H1 (cell line): ENCODE measurements around the gene TRA2A.

ENCODE experiments used
- BRCA1 ChIP-seq: IDR thresholded peaks from 2 replicates; pipeline ENCODE4 v1.6.1; 2012; ENCODE audit warnings: low read depth, low read length, improper control_type of control experiment
- CTCF ChIP-seq, 3 experiments: IDR thresholded peaks; 1 replicate in 2 of 3; 2 replicates in 1 of 3; pipeline versions ENCODE4 v1.5.1 to v1.6.1; 2011; ENCODE audit warnings: low read length in 3 of 3, mild to moderate bottlenecking in 3 of 3, inconsistent platforms in 2 of 3, low read depth in 1 of 3, moderate library complexity in 1 of 3; ENCODE audit not compliant: insufficient read depth in 1 of 3; ENCODE audit errors: control extremely low read depth in 1 of 3
- E2F6 ChIP-seq: IDR thresholded peaks from 2 replicates; pipeline ENCODE4 v1.6.1; 2012; ENCODE audit warnings: inconsistent platforms
- EP300 ChIP-seq, 2 experiments: IDR thresholded peaks; 1 replicate in 1 of 2; 2 replicates in 1 of 2; pipeline ENCODE4 v1.6.1; 2011 to 2012; ENCODE audit warnings: low read depth in 2 of 2, low read length in 2 of 2, mild to moderate bottlenecking in 2 of 2, borderline replicate concordance in 1 of 2, inconsistent platforms in 1 of 2, moderate library complexity in 1 of 2
- POLR2A ChIP-seq, 2 experiments: IDR thresholded peaks; 1 replicate in 1 of 2; 2 replicates in 1 of 2; pipeline ENCODE4 v1.6.1; 2011; ENCODE audit warnings: low read depth in 2 of 2, low read length in 2 of 2, mild to moderate bottlenecking in 2 of 2; ENCODE audit errors: control extremely low read depth in 1 of 2
- POLR2AphosphoS5 ChIP-seq: IDR thresholded peaks from 2 replicates; pipeline ENCODE4 v1.6.1; 2011; ENCODE audit warnings: low read depth, low read length
- RFX5 ChIP-seq: IDR thresholded peaks from 2 replicates; pipeline ENCODE4 v1.6.1; 2011; ENCODE audit warnings: low read depth, low read length, improper control_type of control experiment, borderline replicate concordance
- SP1 ChIP-seq: IDR thresholded peaks from 2 replicates; pipeline ENCODE4 v1.6.1; 2011; ENCODE audit warnings: low read depth, low read length

DNA sequence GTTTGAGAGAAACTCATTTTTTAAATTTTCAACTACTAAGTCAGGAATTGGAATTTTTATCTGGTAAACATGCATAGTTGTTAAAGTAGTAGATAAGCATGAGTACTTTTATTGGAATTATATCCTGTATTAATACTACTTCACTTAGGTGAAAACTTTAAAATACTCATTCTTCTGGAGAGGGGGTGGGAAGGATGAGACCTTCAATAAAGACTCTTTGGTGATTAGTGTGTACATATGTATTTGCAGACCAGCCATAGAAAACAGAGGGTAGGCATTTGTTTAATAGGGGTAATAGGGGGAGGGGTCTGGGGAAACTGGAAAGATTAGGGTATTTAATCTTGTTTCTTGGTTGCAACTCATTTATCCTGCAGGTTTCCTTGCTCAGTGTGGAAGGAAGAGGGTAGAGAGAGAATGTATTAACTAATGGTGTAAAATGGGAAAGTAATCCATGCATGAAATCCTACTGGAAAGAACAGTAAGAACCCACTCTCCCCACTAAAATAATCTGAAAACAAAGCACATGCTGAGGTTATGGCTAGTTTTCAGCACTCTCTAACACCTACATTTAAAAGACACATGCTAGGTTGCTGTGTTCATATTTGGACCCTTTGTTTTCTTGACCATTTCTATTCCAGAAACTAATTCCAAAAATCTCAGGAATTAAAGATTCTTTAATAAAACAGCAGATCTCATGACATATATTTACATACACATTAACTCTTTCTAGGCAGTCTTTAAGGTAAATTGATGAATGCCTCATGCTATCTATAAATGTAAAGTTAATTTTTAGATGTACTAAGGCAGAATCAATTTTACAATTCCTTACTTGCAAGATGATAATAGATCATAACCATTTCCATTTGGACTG, 55.3 kb downstream of the TRA2A start:
- TF ChIP-seq EP300 (IDR thresholded peaks at IDR 0.05; ENCODE audit: borderline replicate concordance in 1 of 2, low read depth in 2 of 2, low read length in 2 of 2): no peak
- no peak for TF ChIP-seq E2F6
- TF ChIP-seq CTCF (IDR thresholded peaks at IDR 0.05; ENCODE audit: control extremely low read depth in 1 of 3, insufficient read depth in 1 of 3, low read depth in 1 of 3, low read length in 3 of 3): no peak
- no peak for TF ChIP-seq BRCA1
- TF ChIP-seq SP1: no peak
- TF ChIP-seq POLR2A (IDR thresholded peaks at IDR 0.05; ENCODE audit: control extremely low read depth in 1 of 2, low read depth in 2 of 2, low read length in 2 of 2): peak in 1 of 2 experiments; percentile 64; a peak in 2 of 3 replicates
- TF ChIP-seq RFX5: no peak
- TF ChIP-seq POLR2AphosphoS5: no peak
